ENCODE results near the gene SH2D4B.

Gene SH2D4B

GRCh38 chr10:80596391-80597257, 58.9 kb downstream of the SH2D4B start:
- DNase-seq: no peak

GRCh38 chr10:80598084-80598798, 60.5 kb downstream of the SH2D4B start:
- no peak for DNase-seq

- DNase-seq: no peak
These were observed 61.2 kb downstream of the SH2D4B start for GRCh38 chr10:80598951-80599350.

GRCh38 chr10:80599424-80599847, 61.7 kb downstream of the SH2D4B start:
- peak; percentile 1 for DNase-seq

- DNase-seq: no peak
These were observed 62.6 kb downstream of the SH2D4B start for GRCh38 chr10:80600256-80600655.

- no peak for DNase-seq
These were observed 65.2 kb downstream of the SH2D4B start for GRCh38 chr10:80602881-80603280.

- DNase-seq: no peak
These were observed 65.8 kb downstream of the SH2D4B start for GRCh38 chr10:80603516-80603915.

GRCh38 chr10:80608706-80609105, 71.0 kb downstream of the SH2D4B start:
- no peak for DNase-seq

GRCh38 chr10:80609331-80609730, 71.6 kb downstream of the SH2D4B start:
- DNase-seq: no peak

- no peak for DNase-seq
These were observed 73.9 kb downstream of the SH2D4B start for GRCh38 chr10:80611481-80612185.

- DNase-seq: peak; percentile 72
These were observed 74.6 kb downstream of the SH2D4B start for GRCh38 chr10:80612261-80612660.

GRCh38 chr10:80613466-80614170, 75.9 kb downstream of the SH2D4B start:
- no peak for DNase-seq

- DNase-seq: no peak
These were observed 77.1 kb downstream of the SH2D4B start for GRCh38 chr10:80614576-80615416.

- DNase-seq: no peak
These were observed 80.1 kb downstream of the SH2D4B start for GRCh38 chr10:80617807-80618206.

- DNase-seq: no peak
These were observed 81.3 kb downstream of the SH2D4B start for GRCh38 chr10:80619036-80619435.

GRCh38 chr10:80622153-80622552, 84.5 kb downstream of the SH2D4B start:
- no peak for DNase-seq

- no peak for DNase-seq
These were observed 92.6 kb downstream of the SH2D4B start for GRCh38 chr10:80630324-80630723.

- DNase-seq: no peak
These were observed 95.0 kb downstream of the SH2D4B start for GRCh38 chr10:80632742-80633141.

- DNase-seq: no peak
These were observed 95.7 kb downstream of the SH2D4B start for GRCh38 chr10:80633383-80633860.

GRCh38 chr10:80633910-80634309, 96.2 kb downstream of the SH2D4B start:
- no peak for DNase-seq

- DNase-seq: no peak
These were observed 105.0 kb downstream of the SH2D4B start for GRCh38 chr10:80642661-80643060.

GRCh38 chr10:80646366-80646765, 108.7 kb downstream of the SH2D4B start:
- DNase-seq: no peak
